Esophagus (tissue), 2 donors: ENCODE results near the gene ZPLD1. TPM values are rescaled to one million over a fixed set of nuclear protein-coding genes. Genes with fewer than 3 reads are reported as not detected.

ENCODE experiments used
- H3K27ac ChIP-seq, 2 donors: one replicate each; pipeline ENCODE4 v1.5.1; 2013; ENCODE audit warnings: low read depth in 2 of 2, mild to moderate bottlenecking in 2 of 2, inconsistent platforms in 1 of 2, low read length in 1 of 2, moderate library complexity in 1 of 2
- H3K27me3 ChIP-seq, 2 donors: one replicate each; pipeline ENCODE4 v1.6.1; 2013; ENCODE audit warnings: low read length in 2 of 2, control low read depth in 1 of 2, mild to moderate bottlenecking in 1 of 2; ENCODE audit not compliant: insufficient read depth in 2 of 2, control insufficient read depth in 1 of 2
- H3K36me3 ChIP-seq, 2 donors: one replicate each; pipeline ENCODE4 v1.6.1; 2013; ENCODE audit warnings: low read length in 1 of 2; ENCODE audit not compliant: control insufficient read depth in 2 of 2, insufficient read depth in 2 of 2
- H3K4me1 ChIP-seq, 2 donors: one replicate each; pipeline ENCODE4 v1.6.1; 2013; ENCODE audit warnings: low read length in 1 of 2; ENCODE audit not compliant: control insufficient read depth in 2 of 2, insufficient read depth in 2 of 2
- H3K4me3 ChIP-seq, 2 donors: one replicate each; pipeline ENCODE4 v1.5.1; 2013; ENCODE audit warnings: low read length in 2 of 2, mild to moderate bottlenecking in 2 of 2, low read depth in 1 of 2, moderate library complexity in 1 of 2
- H3K9me3 ChIP-seq, 2 donors: one replicate each; pipeline ENCODE4 v1.6.1; 2013; ENCODE audit warnings: mild to moderate bottlenecking in 2 of 2, low read depth in 1 of 2, low read length in 1 of 2, moderate library complexity in 1 of 2; ENCODE audit not compliant: control insufficient read depth in 2 of 2, insufficient read depth in 1 of 2
- WGBS, 2 donors: extraction: QIAGEN DNeasy Blood & Tissue Kit; methylation state at CpG; one replicate each; pipeline ENCODE4 v1.1.7; 2013; 5-methylcytosine and 5-hydroxymethylcytosine counted together
- polyA plus RNA-seq, 2 donors: library from polyadenylated mRNA; stranded (reverse); fragments of 200-250 nt; gene quantifications; one replicate each; pipeline ENCODE4 v1.2.3, GENCODE V29; 2013
- donor health status: healthy with polysubstance abuse.
- donor health status: Bipolar disorder and iron deficiency.

Gene ZPLD1
- polyA plus RNA-seq, 2 donors: not detected

DNA sequence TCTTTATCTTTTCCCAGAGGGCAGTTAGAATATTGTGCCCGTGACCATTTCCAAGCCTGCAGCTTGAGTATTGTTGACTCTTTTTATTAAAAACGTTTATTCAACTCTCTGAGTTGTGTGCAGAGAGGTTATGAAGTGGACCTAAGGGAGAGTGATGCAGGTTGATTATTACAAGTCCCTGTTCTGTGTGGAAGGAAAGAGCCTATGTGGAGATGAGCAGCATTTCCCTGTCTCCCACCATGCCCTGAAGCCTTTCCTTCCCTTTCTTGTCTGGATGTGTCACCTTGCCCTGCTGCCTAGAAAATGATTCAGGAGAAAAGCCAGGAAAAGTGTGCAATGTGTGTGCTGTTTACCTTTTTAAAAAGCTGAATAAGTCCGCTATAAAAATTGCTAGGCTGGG, 19.4 kb downstream of the ZPLD1 start:
- Histone ChIP-seq H3K4me3 (no peak overlapping the region), H3K9me3 (no peaks in the 10 kb centered on the region), H3K36me3 (no peaks in the 10 kb centered on the region), H3K27me3 (no peaks in the 10 kb centered on the region), H3K4me1 (no peaks in the 10 kb centered on the region), H3K27ac (no peak overlapping the region)
- 54 to 61% methylated on average over 3 of the region's 3 CpGs for WGBS, 2 donors

DNA sequence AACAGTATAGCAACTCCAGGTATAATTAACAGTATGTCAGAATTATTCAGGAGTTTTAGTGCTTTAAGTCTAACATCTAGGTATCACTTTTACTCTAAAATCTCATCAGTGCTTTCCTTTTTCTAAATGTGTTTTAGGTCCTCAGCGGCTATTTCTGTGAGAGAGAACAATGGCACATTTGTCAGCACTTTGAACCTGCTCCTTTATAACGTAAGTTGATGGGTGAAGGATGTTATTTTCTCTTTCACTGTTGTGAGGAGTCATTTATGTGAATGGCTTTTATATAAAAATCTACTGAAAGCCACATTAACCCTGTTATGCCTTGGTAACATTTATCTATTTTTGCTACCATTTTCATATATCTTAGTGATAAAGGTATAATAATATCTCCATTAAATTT, 22.8 kb downstream of the ZPLD1 start:
- Histone ChIP-seq H3K27me3 (no peaks in the 10 kb centered on the region), H3K4me1 (no peaks in the 10 kb centered on the region), H3K36me3 (no peaks in the 10 kb centered on the region), H3K4me3 (no peak overlapping the region), H3K27ac (no peak overlapping the region), H3K9me3 (no peaks in the 10 kb centered on the region)
- WGBS, 2 donors: 54 to 59% methylated on average over 2 of the region's 2 CpGs

DNA sequence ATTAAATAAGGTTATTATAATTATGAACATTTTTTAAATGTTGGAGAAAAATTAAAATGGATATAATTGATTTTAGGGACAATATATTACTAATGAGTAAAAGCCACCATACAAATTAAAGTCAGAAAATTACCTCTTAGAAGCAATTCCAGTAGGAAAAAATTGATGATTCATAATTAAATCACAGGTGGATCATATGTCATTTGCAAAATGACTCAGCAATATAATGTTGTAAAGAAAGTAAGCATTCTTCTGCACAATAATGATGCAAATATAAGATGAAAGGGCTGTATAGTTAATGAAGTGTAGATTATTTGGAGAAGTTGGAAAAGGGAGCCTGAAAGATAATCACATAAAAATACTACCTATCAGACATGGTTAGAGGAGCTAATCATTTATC, 25.8 kb downstream of the ZPLD1 start:
- Histone ChIP-seq H3K27ac (no peak overlapping the region), H3K4me3 (no peak overlapping the region), H3K9me3 (no peaks in the 10 kb centered on the region), H3K4me1 (no peaks in the 10 kb centered on the region), H3K36me3 (no peaks in the 10 kb centered on the region), H3K27me3 (no peaks in the 10 kb centered on the region)

DNA sequence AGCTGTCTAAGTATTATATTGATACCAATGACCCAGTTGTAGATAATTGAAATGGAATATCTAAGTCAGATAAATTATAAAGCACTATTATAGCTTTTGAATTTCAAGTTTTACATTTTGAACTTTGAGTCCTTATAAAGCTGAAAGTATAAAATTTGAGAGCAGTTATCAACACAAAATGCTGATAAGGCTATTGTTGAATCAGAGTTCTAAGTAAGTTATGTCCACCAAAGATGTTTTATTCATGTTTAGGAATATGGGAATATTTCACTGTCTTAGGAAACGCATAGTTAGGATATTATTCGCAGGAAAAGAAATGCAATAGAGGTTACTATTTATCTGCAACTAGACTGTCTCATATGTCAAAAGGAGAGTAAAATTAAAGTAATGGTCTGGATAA, 29.4 kb downstream of the ZPLD1 start:
- no peaks in the 10 kb centered on the region for H3K36me3 ChIP-seq
- H3K27me3 ChIP-seq: no peaks in the 10 kb centered on the region
- 96% methylated on average over 2 of the region's 2 CpGs for WGBS, 2 donors
- H3K9me3 ChIP-seq: no peaks in the 10 kb centered on the region
- H3K4me3 ChIP-seq: no peak overlapping the region
- H3K4me1 ChIP-seq: no peaks in the 10 kb centered on the region
- no peak overlapping the region for H3K27ac ChIP-seq

DNA sequence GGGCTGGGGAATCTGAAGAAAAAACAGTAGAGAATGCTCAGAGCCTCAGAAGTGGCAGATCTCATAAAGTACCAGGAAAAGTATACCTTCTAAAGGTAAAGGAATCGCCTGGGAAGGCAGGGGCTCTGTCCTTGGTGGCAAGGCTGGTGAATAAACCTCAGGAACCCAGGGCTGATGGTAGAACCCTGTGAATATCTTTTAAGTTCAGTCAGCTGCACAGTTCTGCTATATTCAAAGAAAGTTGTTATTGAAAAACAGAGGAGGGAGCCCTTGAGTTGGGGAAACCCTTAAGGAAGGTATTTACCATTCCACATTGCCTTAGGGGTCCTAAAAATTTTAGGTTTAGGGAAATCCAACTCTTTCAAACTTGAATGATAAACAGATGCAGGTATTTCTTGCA, 31.2 kb downstream of the ZPLD1 start:
- Histone ChIP-seq H3K4me1 (peaks cover 0 to 2% of the 10 kb centered on the region in 2 donors), H3K9me3 (no peaks in the 10 kb centered on the region), H3K27me3 (no peaks in the 10 kb centered on the region), H3K27ac (no peak overlapping the region), H3K36me3 (no peaks in the 10 kb centered on the region), H3K4me3 (no peak overlapping the region)
- 38 to 43% methylated on average over 1 of the region's 1 CpG for WGBS, 2 donors

DNA sequence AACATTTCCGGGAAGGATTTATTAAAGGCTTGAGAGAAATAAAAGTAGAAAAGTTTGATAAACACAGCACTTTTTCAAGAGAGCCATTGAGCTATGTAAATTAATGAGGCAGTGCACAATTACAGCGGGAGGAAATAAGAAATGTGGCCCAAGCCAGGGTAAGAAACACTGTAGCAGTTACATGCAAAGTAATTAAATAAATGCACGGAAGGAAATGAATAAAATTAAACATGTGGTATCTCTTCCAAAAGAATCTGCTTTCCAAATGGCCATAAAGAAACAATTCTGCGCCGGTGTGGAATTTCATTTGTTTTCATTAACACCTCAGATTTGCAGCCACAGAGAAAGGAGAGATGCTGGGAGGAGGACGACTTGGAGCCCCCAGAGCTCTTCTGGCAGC, 35.3 kb downstream of the ZPLD1 start:
- Histone ChIP-seq H3K4me3 (no peak overlapping the region), H3K27ac (no peak overlapping the region), H3K27me3 (no peaks in the 10 kb centered on the region), H3K4me1 (peaks cover 0 to 2% of the 10 kb centered on the region in 2 donors), H3K9me3 (no peaks in the 10 kb centered on the region), H3K36me3 (no peaks in the 10 kb centered on the region)
- WGBS, 2 donors: 87 to 88% methylated on average over 6 of the region's 6 CpGs

DNA sequence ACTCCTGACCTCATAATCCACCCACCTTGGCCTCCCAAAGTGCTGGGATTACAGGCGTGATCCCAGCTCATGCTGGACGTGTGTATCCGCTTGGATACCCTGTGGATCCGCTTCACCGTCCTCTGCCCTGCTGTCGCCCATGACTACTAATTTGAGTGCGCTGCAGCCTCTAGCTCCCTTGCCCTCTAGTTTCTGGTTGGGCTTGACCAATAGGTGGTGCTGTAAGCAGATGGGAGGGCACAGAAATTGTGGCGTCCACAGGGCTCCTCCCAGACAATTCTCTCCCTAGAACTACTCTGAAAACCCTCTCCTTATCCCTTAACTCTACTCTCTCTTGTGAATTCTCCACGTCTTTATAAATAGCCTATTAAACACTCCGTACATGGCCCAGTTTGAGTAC, 36.2 kb downstream of the ZPLD1 start:
- no peaks in the 10 kb centered on the region for H3K9me3 ChIP-seq
- no peaks in the 10 kb centered on the region for H3K36me3 ChIP-seq
- WGBS, 2 donors: 88 to 92% methylated on average over 10 of the region's 10 CpGs
- no peak overlapping the region for H3K27ac ChIP-seq
- no peak overlapping the region for H3K4me3 ChIP-seq
- peaks cover 0 to 2% of the 10 kb centered on the region in 2 donors for H3K4me1 ChIP-seq
- no peaks in the 10 kb centered on the region for H3K27me3 ChIP-seq

DNA sequence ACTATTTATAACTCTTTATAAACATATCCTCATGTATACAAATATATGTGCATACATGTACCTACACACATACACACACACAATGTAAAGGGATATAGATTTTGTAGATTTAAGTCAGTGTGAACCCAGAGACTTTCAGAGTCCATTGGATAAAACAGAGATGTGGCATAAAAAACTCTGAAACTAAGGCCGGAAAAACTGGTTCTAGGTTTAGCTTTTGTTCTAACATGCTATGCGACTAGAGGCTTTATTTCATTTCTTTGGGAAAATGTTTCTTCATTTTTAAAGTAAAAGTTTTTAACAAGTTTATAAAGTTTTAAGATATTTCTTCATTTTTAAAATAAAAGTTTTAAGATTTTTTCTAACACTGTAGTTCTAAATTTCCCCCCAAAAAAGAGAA, 36.7 kb downstream of the ZPLD1 start:
- WGBS, 2 donors: 61 to 72% methylated on average over 2 of the region's 2 CpGs
- H3K27ac ChIP-seq: no peak overlapping the region
- no peak overlapping the region for H3K4me3 ChIP-seq
- peaks cover 0 to 2% of the 10 kb centered on the region in 2 donors for H3K4me1 ChIP-seq
- H3K9me3 ChIP-seq: no peaks in the 10 kb centered on the region
- no peaks in the 10 kb centered on the region for H3K27me3 ChIP-seq
- H3K36me3 ChIP-seq: no peaks in the 10 kb centered on the region

DNA sequence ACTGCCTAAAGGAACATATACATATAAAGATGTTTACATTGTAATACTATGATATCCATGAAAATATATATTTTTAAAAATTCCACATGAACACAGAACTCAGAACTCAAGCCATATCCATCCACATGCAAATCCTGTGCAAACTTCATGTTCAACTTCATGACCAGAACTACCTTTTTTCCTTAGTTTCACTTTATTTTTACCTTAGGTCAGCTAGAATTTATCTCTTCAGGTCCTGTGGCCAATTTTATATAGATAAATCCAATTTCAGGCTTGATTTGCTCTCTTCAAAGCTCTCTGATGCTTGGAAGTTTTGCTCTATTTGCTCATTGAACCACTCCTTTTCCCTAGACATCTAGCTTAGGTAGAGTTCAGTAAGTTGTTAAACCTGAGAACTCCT, 38.8 kb downstream of the ZPLD1 start:
- Histone ChIP-seq H3K36me3 (no peaks in the 10 kb centered on the region), H3K27ac (no peak overlapping the region), H3K27me3 (no peaks in the 10 kb centered on the region), H3K4me3 (no peak overlapping the region), H3K4me1 (peaks cover 0 to 2% of the 10 kb centered on the region in 2 donors), H3K9me3 (no peaks in the 10 kb centered on the region)

DNA sequence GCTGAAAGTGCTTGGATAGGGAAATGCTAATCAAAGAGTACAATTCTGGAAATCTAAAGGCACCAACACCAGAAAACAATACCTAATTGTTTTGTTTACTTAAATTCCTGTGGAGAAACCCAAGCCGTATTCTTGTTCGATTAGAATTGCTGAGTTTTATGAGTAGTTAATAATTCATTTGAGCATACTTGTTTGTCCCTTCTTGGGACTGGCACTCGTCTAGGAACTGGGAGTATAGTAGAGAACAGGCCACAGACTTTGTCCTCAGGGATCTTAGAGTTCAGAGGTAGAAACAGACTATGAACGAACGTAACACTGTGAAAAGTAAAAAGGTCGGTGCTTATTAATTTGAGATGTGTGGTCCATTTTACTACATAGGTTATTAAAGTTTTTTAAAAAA, 39.4 kb downstream of the ZPLD1 start:
- Histone ChIP-seq H3K36me3 (no peaks in the 10 kb centered on the region), H3K4me1 (peaks cover 0 to 2% of the 10 kb centered on the region in 2 donors), H3K27ac (no peak overlapping the region), H3K4me3 (no peak overlapping the region), H3K27me3 (no peaks in the 10 kb centered on the region), H3K9me3 (no peaks in the 10 kb centered on the region)
- WGBS, 2 donors: 74 to 86% methylated on average over 6 of the region's 6 CpGs
